NCI-H187 (cell line): ENCODE data around the gene SYNDIG1.

Source experiments
- DNase-seq, 2 experiments: peaks; one replicate each; lab custom pipeline; 2025; lab: John Stamatoyannopoulos, UW

SYNDIG1 gene

GRCh38 chr20:24658920-24659660 is 189.7 kb downstream of the SYNDIG1 start:
- no peak for DNase-seq

DNA sequence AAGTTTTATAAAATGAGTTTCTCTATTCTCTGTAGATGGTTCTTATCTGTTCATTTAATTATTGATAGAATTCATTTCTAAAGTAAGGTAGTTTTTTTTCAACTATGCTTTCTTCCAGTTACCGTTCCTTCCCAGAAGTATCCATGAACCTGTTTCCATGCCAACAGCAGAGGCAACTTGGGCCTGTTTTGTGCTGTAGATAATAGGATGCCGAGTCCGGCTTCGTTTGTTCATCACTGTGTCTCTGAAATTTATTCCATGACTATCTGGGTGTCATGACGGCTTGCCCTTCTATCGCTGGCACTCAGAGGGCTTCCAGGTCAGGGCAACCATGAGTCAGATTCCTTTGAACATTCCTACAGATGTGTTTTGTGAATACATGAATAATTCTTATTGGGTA is 190.4 kb downstream of the SYNDIG1 start:
- DNase-seq = no peak

GRCh38 chr20:24660651-24661050 is 191.2 kb downstream of the SYNDIG1 start:
- no peak for DNase-seq

- no peak for DNase-seq
These were observed 191.8 kb downstream of the SYNDIG1 start for GRCh38 chr20:24661255-24661654.

DNA sequence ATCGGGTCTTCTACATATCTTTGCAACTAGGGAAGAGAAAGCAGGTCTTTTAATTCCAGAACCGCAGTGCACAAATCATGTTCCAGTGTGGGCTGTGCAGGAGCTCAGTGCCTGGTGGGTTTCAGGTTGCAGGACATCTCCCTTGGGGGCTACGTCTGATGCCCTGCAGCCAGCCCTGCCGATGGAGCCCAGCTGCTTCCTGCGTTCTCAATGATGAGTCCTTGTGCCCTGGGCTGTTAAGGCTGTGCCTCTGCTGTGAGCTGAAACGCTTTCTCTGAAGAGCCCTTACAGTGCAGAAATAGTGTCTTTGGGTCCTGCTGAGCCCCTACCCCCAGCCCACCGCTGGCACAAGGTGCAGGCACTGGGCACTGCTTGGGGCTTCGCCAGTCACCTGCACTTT is 192.9 kb downstream of the SYNDIG1 start:
- no peak for DNase-seq

GRCh38 chr20:24662752-24663365 is 193.4 kb downstream of the SYNDIG1 start:
- DNase-seq = no peak

DNA sequence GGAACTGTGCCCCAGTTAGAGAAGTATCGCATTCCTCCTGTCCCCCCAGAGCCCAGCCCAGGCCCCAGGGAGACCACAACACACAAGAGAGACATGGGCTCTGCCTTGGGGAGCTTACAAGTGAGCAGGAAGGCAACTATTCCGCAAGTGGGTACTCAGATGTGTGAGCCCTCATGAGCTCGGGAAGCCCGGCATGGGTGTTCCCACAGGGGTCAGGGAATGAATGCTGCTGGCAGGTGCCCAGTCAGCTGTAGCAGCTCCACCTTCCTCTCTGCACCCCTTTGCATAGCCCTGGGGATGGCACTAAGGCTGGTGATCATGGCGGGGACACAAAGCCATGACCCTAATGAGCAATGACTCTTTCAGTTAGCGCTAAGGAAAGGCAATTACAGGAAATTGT is 194.1 kb downstream of the SYNDIG1 start:
- DNase-seq = no peak

DNA sequence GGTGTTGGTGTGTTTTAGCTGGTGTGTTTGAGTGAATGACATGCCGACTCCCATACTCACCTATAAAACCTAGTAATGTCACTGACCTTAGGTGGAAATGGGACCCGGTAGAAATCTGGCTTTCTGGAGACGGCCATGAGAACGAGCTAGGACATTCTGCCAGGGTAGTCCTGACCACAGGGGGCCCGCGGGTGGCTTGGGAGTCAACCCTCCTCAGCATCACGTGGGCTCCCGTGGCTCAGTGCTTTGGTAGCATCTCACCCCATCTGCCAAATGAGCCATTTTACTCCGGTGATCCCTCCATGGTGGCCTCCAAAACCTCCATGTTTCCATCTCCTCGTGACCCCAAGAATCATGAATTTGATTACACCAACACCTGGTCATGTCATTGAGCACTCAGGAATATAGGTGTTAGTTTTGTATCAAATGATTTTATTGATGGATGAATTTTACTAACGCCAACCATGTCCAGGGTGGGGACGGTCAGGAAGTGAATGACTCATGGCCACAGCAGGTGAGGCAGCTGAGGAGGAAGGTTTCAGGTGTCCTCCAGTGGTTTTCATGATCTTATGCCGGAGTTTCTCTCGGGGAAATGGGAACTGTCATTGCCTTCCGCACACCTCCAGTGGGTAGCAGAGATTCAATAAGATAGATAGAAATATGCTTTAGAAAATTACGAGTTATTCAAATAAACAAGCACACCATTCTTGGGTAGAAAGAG is 195.0 kb downstream of the SYNDIG1 start:
- DNase-seq = no peak

GRCh38 chr20:24665196-24665595 is 195.8 kb downstream of the SYNDIG1 start:
- no peak for DNase-seq

DNA sequence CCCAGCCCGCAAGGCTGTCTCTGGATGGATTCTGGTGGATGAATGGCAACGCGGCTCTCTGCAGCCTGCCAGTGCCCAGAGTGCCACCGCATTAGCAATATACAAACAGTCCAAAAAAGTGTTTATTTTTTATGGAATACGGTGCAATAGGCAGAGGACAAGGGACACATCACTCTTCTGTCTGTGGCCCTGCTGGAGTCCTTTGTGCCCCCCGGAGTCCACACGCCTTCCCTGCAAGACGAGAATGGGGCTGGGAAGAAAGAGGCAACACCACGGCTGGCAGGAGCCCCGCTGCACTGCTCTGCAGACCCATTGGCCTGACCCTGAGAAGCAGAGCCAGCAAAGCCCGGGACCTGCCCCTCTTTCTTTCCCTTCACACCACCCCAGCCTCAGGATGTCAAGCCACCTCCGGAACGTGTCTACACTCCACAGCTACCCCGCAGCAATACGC is 196.3 kb downstream of the SYNDIG1 start:
- no peak for DNase-seq

- DNase-seq = no peak
These were observed 198.4 kb downstream of the SYNDIG1 start for GRCh38 chr20:24667689-24668383.

- no peak for DNase-seq
These were observed 198.9 kb downstream of the SYNDIG1 start for GRCh38 chr20:24668384-24668702.

- DNase-seq = no peak
These were observed 199.4 kb downstream of the SYNDIG1 start for GRCh38 chr20:24668791-24669190.

- DNase-seq = no peak
These were observed 200.3 kb downstream of the SYNDIG1 start for GRCh38 chr20:24669701-24670100.

- DNase-seq = no peak
These were observed 201.0 kb downstream of the SYNDIG1 start for GRCh38 chr20:24670341-24670872.

DNA sequence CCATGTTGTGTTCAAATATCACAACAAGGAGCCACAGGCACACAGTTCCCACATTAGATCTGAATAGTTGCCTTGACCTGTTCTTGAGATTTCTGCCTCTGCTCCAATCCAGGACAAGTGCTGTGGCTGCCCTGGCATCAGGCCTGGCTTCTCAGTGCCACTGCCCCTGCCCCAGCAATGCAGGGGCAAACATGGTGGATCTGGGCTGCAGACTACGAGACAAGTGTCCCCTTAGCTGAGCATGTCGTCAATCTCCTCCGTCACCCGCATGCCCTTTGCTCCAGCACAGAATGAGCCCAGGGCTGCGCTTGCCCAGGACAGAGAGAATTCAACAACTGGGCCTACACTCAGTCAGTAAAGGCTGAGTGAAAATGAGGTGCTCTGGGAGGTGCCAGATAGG is 201.6 kb downstream of the SYNDIG1 start:
- no peak for DNase-seq

GRCh38 chr20:24672181-24672880 is 202.9 kb downstream of the SYNDIG1 start:
- DNase-seq = no peak

DNA sequence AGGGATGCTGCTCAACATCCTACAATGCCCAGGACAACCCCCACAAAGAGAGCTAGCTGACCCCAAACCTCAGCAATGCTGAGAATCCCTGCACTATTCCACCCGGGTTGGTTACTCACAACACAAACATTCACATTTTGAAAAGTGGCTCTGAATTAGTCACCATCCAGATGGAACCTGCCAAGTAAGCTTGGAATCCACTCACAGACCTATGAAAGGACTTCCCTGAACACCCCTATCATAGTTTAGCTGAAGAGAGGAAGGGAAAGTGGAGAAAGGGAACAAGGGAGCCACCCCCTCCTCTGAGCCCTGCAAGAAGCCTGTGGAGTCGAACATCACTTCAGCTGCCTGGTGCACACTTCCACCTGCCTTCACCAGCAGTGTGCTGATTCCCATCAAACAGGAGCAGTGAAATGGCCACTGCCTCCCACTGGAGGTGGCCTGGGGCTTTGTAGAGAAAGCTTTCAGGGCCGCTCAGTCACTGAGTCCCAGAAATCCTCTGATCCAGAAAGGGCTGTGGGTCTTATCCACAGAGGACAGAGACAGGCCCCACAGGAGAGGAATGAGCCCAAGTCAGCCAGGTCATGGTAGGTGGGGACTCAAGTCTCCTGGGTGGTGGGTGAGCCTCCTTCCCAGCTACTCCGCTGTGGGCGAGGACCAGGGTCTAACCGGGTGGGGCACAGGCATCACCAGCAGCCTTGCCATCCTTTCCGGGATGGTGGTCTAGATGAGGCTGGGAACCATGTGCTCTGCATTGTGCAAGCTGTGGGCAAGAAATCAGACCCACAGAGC is 203.7 kb downstream of the SYNDIG1 start:
- DNase-seq = no peak

DNA sequence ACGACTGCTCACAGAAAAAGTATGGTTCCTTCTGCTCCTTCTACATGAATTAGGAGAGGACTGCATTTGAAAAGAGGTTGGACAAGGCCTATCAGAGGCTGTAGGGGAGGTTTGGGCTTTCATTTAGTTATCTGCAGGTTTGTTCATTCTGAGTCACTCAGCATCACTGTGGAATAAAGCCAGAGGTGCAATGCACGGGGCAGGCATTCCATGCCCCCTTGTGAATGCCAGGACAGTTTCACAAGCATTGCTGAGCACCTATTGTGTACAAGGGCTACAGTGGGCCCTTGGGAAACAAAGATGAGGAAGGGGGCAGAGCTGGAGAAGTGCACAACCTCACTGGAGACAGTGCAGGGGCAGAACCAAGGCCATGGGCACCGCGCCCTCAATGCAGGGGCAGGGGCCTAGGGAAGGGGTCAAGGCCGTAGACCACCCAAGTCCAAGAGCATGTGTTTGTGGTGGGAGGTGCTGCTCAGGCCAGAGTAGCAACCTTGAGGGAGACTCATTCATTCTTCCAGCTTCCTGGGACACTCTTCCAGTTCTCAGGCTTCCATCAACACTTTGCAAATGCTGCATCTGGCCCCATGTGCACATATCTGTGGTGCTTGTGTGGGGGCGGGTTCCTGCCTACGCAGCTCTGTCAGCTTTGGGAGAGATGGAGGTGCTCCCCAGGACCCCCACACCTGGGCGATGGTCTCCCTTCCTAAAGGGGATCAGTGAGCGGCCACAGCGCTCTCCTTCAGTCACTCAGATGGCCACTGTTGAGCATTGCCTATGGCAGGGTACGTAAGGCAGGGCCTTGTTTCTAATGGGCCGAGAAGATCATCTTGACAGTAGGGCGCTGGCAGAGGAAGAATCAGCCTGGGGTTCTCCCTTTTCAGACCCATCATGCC is 204.5 kb downstream of the SYNDIG1 start:
- no peak for DNase-seq
